WI38 (cell line): ENCODE data around the gene GRIK3.

Source experiments
- H3K4me3 ChIP-seq: 2 replicates; pipeline ENCODE4 v1.5.1; 2011; ENCODE audit warnings: low read depth, mild to moderate bottlenecking, control low read depth, low read length
- TF ChIP-seq, protein P1 (sequence below): IDR thresholded peaks from 2 replicates; pipeline ENCODE4 v1.5.1; 2012; ENCODE audit warnings: low read depth, mild to moderate bottlenecking, control low read depth, low read length

GRIK3 gene

GRCh38 chr1:36784147-36784859, 250.0 kb downstream of the GRIK3 start:
- H3K4me3 ChIP-seq, result no peak overlapping the region
- TF ChIP-seq, protein P1, sequence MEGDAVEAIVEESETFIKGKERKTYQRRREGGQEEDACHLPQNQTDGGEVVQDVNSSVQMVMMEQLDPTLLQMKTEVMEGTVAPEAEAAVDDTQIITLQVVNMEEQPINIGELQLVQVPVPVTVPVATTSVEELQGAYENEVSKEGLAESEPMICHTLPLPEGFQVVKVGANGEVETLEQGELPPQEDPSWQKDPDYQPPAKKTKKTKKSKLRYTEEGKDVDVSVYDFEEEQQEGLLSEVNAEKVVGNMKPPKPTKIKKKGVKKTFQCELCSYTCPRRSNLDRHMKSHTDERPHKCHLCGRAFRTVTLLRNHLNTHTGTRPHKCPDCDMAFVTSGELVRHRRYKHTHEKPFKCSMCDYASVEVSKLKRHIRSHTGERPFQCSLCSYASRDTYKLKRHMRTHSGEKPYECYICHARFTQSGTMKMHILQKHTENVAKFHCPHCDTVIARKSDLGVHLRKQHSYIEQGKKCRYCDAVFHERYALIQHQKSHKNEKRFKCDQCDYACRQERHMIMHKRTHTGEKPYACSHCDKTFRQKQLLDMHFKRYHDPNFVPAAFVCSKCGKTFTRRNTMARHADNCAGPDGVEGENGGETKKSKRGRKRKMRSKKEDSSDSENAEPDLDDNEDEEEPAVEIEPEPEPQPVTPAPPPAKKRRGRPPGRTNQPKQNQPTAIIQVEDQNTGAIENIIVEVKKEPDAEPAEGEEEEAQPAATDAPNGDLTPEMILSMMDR, result no peak

GRCh38 chr1:36783475-36783874, 250.8 kb downstream of the GRIK3 start:
- TF ChIP-seq, protein P1, result no peak
- no peak overlapping the region for H3K4me3 ChIP-seq

DNA sequence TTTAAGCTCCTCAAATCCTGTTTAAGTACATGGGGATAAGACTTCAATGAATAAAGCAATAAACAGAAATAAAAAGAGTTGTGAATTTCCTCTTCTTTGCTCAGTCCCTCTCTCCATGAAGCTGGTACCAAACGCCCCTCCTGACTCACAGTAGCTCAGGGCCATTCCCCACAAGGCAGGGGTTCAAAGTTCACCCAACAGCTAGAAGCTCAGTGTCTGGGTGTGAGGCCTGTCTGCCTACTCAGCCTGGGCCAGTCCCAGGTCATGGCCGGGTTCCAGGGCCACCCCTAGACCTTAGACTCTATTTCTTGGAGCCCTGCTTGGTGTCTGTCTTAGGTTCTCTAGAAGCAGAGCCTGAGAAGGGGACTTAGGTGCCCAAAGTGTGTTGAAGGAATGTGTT, 251.5 kb downstream of the GRIK3 start:
- H3K4me3 ChIP-seq, result no peak overlapping the region
- TF ChIP-seq, protein P1, result no peak

GRCh38 chr1:36782085-36782484, 252.2 kb downstream of the GRIK3 start:
- TF ChIP-seq, protein P1, result no peak
- H3K4me3 ChIP-seq, result no peak overlapping the region

DNA sequence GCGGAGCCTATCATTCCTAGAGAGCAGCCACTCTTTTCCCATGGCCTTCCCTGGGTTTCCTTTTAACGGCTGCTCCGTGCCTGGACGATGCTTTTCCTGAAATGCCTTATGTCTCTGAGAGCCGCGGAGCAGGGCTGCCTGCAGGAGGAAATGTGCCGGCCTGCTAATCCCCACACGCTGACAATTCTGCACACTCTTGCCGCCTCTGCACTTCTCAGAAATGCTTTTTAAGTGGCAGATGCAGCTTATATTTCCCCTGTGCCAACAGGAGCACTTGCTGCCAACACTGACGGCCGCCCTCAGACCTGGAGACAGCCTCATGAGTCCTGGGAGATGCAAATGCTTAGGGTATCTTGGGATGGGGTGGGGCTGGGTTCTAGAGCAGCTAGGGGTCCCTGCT, 253.2 kb downstream of the GRIK3 start:
- H3K4me3 ChIP-seq, result no peak overlapping the region
- TF ChIP-seq, protein P1, result no peak

DNA sequence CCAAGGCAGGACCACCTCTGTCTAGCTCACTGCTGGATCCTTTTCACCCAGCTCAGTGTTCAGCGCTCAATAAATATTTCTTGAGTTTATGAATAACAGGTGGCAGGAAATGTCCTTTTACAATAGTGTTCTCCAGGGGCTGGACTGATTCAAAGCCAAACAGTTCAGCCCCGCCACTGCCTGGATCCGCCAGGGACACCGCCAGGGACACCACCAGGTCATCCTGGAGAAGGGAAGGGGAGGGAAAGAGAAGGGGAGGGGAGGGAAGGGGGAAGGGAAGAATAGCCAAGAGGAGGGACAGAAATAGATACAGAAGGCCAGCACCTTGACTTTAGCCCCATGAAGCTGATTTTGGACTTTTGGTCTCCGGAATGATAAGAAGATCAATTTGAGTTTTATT, 255.6 kb downstream of the GRIK3 start:
- TF ChIP-seq, protein P1, result no peak
- H3K4me3 ChIP-seq, result no peak overlapping the region

DNA sequence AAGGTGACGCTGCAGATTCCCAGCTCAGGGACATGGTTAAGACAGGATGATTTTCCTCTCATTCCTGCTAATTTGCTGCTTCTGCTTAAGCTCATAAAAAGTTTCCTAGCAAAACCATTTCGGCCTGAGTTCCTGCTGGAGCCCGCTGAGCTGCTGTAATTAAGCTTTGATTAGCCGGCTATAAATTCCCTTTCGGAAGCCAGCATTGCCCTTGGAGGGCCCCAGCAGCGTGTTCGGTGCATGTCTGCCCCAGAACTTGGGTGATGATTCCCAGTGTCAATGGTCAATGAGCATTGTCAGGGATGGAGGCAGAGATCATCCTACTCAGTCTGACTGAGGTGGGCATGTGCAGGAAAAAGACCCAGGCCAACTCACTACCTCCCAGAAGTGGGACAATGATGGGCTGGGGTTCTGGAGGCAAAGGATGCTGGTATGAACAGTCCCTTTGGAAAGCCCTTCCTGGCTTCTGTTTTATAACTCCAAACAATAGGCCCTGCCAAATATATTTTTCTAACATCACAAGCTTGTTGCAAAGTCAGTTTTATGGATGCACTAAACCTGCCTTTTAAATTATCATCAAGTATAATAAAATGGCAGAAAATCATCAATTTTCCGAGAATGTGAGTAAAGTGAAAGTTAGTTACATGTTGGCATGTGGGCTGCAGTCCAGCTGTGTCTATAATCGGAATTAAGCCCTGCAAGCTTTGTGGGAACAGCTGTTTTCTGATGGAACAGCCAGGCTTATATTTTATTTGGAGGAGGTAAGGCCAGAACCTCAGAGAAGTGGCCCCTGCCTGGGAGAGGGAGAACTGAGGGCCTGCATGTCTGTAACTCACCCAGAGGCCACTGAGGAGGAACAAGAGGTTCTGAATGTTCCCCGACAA, 257.1 kb downstream of the GRIK3 start:
- H3K4me3 ChIP-seq, result no peak overlapping the region
- TF ChIP-seq, protein P1, result no peak
